Activated CD4-positive, alpha-beta T cell treated with anti-CD3 and anti-CD28 coated beads, Interleukin-2, amount 50 U/mL, for 16 hours (primary cell): Measurements from ENCODE around the gene HSP90AA1.
A peak's percentile ranks its signal among the peaks of the same experiment; 100 is the strongest.
"Not testable (repeated sequence)": the region's sequence is repeated elsewhere in the genome, so short reads cannot be mapped to it uniquely, and the experiment has no call there.

Experiments
- DNase-seq: peaks from one replicate; pipeline ENCODE4 v3.0.0-alpha.2; 2020

Gene HSP90AA1

DNA sequence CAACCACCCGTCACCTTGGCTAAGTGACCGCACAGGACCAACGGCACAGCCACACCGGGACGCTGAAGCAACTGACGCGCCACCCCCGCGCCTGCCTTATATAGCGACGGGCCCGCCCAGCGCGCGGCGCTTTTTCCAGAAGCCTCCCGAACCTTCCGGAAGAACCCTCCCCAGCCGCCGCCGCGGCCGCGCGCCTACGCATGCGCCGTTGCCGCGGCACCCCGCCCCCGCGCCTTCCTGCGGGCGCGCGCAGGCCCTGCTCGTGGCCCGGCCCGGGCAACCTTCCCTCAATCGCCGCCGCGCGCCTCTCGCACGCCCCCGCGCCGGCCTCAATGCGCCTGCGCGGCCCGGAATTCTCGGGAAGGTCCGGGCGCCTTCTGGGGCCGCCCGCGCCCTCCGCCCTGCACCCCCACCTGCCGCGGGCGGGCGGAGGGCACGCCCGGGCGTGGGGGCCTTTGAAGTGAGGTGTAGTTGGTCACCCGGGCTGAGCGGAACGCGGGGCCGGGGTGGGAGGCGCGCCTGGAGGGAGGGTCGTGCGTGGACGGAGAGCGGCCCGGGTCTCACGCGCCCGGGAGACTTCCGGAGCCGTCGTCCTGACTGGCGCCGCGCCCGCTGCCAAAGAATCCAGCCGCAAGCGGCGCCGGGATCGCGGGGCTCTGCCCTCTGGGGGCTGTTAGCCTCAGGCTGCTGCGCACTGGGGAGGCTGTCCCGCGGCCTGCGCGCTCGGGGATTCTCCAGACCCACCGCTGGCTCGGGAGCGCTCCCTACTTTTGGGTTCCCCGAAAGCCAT is at the start of gene HSP90AA1:
TSS of gene HSP90AA1 (minus strand) at position 73 of the 790 bp plus-strand sequence. CDS start 666 bp downstream, outside the sequence.
- DNase-seq: peak; percentile 96

GRCh38 chr14:102135456-102135855 is 48.6 kb upstream of the HSP90AA1 start:
- not testable (repeated sequence) for DNase-seq

GRCh38 chr14:102134719-102135118 is 47.9 kb upstream of the HSP90AA1 start:
- DNase-seq: not testable (repeated sequence)

DNA sequence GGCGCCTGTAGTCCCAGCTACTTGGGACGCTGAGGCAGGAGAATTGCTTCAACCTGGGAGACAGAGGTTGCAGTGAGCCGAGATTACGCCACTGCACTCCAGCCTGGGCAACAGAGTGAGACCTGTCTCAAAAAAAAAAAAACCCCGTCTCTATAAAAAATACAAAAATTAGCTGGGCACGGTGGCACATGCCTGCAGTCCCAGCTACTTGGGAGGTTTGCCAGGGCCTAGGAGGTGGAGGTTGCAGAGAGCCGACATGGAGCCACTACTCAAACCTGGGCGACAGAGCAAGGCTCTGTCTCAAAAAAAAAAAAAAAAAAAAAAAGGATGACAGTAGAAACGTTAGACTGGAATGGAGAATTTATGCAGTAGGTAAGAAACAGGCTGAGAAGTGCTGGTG is 47.2 kb upstream of the HSP90AA1 start:
- DNase-seq: not testable (repeated sequence)

DNA sequence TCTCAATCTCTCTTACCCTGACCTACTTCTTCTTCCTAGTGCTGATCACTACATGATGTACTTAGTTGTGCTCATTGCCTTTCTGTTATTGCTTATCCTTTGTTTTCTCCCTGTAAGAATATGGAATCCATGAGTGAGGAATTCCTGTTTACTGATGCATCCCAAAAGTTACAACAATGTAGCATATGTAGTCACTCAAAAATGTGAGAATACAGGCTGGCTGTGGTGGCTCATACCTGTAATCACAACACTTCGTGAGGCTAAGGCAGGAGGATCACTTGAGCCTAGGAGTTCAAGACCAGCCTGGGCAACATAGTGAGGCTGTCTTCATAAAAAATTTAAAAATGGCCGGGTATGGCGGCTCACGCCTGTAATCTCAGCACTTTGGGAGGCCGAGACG is 44.9 kb upstream of the HSP90AA1 start:
- no peak for DNase-seq

- no peak for DNase-seq
Measured at GRCh38 chr14:102126807-102127455, 40.1 kb upstream of the HSP90AA1 start.

DNA sequence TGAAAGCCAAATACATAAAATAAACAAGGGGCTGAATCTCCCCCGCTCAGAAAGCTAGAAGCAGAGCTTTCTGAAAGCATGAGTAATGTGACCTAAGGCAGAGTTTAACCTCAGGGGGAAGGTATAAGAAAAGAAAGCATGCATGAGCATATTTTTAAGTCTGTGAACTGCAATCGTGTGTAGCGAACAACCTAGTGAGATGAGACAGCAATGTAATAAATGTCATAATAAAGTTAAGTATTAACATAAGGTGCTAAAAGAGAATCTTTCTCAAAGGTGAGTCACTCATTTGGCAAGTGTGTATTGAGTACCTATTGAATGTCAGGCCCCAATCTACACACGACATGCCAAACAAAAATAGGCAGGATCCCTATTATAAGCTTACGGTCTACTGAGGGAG is 38.7 kb upstream of the HSP90AA1 start:
- DNase-seq: no peak

DNA sequence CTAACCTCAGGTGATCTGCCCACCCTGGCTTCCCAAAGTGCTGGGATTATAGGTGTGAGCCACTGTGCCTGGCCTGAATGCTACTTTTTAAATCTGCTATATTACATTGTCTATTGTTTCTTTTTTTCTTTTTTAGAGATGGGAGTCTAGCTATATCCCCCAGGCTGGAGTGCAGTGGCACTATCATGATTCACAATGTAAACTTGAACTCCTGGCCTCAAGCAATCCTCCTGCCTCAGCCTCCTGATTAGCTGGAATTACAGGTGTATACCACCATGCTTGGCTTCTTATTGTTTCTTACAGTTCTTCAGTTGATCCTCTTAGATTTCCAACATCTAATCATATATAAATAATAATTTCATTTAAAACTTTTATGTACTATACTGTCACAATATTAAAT is 37.6 kb upstream of the HSP90AA1 start:
- DNase-seq: no peak

DNA sequence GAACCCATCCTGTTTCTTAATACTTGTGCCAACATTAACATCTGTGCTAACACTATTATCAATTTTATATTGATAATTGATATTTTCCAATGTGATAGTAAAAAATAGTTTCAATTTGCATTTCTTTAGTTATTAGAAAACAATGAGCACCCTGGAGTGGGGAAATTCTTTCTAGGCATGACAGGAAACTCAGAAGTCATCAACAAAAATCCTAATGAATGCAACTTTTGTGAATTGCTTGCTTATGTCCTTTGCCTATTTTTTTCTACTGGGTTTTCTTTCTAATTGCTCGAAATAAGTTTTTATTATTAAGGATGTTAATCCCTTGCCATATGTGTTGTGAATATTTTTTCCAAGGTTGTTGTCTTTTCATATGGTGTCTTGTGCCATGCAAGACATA is 34.7 kb upstream of the HSP90AA1 start:
- DNase-seq: no peak

DNA sequence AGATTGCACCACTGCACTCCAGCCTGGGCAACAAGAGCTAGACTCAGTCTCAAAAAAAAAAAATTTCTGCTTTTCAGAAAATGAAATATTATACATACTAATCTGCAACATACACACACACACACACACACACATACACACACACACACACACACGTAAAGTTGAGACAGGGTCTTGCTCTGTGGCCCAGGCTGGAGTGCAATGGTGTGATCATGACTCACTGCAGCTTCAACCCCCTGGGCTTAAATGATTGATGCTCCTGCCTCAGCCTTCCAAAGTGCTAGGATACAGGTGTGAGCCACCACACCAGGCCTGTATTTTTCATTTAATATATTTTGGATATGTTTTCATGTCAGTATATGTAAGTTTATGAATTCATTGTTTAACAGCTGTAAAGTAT is 34.0 kb upstream of the HSP90AA1 start:
- no peak for DNase-seq

GRCh38 chr14:102117852-102118251 is 31.0 kb upstream of the HSP90AA1 start:
- DNase-seq: no peak

DNA sequence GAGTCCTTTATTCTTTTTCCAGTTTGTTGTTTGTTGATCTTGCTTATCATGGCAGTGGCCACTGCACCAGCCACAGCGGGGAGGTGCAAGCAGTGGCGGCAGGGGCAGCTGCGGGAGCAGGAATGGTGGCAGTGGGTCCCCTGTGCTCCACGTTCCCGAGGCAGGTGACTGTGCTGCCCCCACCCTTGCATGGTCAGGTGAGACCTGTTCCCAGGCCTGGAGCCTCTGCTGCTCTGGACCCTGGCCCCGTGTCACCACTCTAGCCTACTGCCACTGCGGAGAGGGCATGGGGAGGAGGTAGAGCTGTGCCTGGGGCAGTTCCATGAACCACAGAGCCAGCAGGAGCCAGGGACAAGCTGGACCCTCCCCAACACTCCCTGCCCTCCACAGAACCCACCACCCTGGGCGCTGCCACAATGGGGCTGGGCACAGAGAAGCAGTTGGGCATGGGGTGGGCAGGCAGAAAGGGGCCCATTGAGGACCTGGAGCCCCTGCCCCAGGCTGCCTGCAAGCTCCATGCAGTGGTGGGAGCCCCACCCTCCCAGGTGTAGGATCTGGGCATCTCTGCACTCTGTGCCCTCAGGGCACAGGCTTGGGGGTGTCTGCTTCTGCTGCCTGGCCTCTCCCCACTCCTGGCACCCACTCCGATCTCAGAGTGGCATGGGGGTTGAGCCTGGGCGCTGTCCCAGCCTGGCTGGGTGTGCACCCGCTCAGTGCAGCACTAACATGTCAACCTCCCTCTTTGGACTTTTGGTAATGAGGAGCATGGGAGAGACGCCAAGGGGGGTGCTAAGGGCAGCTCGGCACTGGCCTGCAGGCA is 29.7 kb upstream of the HSP90AA1 start:
- no peak for DNase-seq

GRCh38 chr14:102111101-102111500 is 24.3 kb upstream of the HSP90AA1 start:
- DNase-seq: no peak

GRCh38 chr14:102109332-102109731 is 22.5 kb upstream of the HSP90AA1 start:
- DNase-seq: not testable (repeated sequence)

DNA sequence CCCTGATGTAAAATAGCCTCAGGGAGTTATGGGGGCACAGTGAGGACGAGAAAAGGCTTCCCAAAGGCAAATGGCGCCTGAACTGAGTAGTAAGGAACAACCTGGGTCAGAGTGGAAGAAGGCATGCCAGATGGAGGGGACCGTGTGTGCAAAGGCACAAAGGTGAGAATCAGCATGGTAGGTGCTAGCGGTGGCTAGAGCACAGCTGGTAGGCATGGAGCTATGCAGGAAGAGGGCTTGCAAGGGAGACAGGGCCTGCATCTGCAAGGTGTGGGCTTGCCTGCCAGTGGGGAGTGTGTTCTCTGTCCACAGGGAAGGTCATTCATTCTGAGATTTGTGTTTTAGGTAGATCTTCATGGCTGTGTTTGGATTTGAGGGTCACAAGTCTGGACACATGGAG is 18.5 kb upstream of the HSP90AA1 start:
- DNase-seq: no peak

- no peak for DNase-seq
Measured at GRCh38 chr14:102103062-102103695, 16.3 kb upstream of the HSP90AA1 start.

- DNase-seq: no peak
Measured at GRCh38 chr14:102097441-102098135, 10.7 kb upstream of the HSP90AA1 start.

DNA sequence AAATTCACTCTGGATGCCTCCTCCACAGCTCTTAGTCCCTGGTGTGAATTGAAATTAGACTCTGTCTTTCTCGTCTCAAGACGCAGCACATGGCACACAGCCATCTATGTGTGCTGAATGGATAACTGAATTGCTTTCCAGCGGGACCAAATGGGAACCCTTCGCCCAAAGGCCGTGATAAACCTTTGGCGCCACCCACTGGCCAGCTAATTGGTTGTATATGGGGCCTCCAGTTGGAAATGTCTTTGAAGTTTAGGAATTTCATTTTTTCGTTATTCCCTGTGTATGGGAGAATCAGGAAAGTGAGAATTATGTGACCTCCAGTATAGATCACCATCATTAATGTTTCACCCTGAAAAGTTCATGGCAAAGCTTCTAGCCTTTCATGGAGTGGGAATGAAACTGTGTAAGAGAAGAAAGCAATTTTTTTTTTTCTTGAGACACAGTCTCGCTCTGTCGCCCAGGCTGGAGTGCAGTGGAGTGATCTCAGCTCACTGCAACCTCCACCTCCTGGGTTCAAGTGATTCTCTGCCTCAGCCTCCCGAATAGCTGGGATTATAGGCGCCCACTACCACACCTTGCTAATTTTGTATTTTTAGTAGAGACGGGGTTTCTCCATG is 9.8 kb upstream of the HSP90AA1 start:
- DNase-seq: peak; percentile 60

DNA sequence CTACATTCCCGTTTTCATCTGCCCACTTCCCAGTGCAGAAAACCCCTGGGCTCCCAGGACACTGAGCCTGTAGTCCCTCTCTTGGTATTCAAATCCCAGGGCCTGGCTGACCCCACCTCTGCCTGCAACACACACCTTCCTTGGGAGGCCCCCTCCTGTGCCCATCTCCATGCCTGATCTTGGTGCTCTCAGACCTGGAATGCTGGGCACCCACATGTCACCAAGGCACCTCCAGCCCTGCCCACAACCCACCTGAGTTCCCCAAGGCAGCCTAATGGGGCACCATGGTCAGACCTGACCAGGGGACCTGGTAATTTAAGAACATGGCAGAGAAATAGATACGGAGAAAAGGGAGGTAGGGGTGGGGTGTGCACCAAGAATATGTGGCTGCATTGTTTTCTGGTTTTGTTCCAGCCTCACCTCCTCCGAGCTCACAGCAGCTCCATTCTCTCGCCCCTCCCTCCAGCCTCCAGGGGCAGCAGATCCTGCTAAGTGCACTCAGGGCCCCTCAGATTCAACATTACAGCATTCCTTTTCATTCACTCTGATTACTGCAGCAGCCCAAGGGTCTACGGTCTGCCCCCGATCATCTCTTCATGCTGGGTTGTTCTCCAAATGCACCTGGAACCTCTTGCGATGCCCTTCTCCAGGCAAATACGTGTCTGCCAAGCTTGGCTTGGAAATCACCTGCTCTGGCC is 9.2 kb upstream of the HSP90AA1 start:
- no peak for DNase-seq

DNA sequence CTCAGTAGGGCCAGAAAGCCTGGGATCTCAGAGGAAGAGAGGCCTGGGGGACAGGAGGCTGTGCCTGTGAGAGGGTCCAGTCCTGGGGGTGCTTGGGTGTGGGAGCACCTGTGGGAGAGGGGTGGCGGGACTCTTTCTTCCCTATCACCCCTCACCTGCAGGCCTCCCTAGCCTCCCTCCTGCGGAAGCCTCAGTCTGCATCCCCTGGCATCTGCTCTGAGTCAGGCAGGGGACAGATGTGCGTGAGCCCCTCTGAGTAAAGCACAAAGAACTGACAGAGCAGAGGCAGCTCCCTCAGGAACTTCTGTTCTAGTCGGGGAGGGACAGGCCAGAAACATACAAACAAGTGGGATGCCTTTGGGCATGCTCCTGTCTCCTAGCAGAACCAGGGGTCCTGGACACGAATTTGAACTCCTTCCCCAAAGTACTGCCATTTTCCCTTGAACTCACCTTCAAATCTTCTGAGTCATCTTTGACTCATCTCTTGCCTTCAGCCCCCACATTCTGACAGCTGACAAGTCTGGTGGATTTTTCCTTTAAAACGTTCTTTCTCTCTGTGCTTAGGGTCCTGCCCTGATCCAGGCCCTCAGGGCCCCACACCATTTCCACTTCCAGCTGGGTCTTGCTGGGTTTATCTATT is 8.5 kb upstream of the HSP90AA1 start:
- DNase-seq: peak; percentile 48

- no peak for DNase-seq
Measured at GRCh38 chr14:102094101-102094500, 7.3 kb upstream of the HSP90AA1 start.
